D721Med (cell line): Measurements from ENCODE around the gene SLC2A6.
A peak's percentile ranks its signal among the peaks of the same experiment; 100 is the strongest.

Experiments
- DNase-seq: peaks from one replicate; pipeline ENCODE4 v3.0.0; 2011; ENCODE audit warnings: low spot score; ENCODE audit not compliant: insufficient read length
- FAIRE-seq: peaks from 2 replicates; lab custom pipeline; 2011; peaks lifted over from hg19 to GRCh38; lab: Jason Lieb, UNC
- CTCF ChIP-seq: IDR thresholded peaks from 2 replicates; pipeline ENCODE4 v1.5.1; 2012; ENCODE audit warnings: mild to moderate bottlenecking, control low read depth; ENCODE audit not compliant: insufficient read depth; ENCODE audit errors: missing control alignments

The SLC2A6 gene

DNA sequence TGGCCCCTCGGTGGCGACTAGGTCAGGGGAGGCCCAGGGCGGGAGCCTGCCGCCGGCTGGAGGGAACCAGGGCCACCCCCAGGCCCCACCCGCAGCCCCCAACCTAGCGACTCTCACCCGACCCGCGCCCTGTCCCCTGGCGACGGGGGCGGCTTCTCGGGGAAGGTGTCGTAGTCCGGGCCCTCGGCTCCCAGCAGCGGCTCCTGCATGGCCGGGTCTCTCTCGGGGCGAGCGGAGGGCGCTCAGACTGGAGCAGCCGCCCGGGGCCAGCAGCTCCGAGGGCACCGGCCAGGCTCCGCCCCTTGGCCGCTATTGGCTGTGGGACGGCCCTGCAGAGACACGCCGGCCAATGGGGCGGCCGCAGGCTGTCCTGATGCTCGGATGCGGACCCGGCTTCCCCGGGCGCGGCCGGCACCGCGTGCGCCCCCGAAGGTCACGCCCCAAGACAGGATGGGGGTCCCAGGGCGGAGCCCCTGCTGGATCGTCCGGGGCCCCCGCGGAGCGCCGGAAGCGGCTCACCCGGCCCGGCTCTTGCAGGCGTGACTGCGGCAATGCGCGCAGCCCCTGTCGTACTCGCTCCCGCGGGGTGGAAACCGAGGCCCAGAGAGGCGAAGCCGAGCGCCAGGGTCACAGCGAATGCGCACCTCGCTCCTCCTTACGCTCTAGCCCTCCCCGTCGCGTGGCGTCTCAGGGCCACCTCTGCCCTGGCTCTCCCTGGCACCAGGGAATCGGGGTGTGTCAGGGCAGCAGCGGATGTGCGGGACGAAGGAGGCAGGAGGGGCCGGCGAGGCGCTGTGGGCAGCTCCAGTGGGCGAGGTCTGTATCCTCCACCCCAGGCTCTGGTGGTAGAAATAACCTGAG lies at the start of gene SLC2A6:
SLC2A6 (minus strand) TSS at position 249 of the 861 bp plus-strand sequence; CDS start at position 209, 40 bp downstream.
- TF ChIP-seq CTCF: no peak
- DNase-seq (peak; percentile 97), FAIRE-seq (no peak)

DNA sequence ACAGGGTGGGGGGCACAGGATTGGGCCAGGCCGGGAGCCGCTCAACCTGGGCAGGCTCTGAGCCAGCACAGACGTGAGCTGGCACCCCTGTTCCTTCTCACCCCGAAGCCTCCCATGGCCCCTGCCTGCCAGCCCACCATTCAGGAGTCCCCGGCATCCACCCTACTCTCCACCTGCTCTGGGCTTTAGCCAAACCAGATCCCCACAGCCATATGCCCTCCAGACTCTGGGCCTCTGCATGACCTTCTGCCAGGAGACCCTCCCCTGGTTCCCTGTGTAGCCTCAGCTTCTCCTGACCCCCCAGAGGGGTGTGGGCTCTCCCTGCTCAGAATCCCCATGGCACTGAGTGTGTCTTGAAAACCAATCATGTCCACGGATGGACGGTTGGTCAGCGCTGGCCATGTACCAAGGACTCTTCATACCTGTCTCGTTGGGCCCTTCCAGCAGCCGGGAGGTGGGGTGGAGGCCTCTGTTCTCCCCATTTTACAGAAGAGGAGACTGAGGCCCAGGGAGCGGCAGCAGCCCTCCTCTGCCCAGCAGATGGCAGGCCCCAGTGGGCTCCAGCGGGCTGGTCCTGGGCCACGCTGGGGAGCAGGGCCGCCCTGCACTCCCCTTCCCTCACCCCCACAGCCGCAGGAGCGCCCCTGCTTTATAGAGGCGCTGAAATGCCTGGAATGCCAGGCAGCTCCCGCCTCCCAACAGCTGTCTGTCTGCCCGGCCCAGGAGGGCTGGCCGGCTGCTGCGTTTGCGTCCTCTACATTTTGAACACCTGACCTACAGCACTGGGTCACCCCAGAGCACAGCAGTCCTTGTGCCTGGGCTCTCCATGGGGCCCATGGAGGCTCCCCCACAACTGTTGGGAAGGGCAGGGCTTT lies 49.3 kb upstream of the SLC2A6 start:
- FAIRE-seq (no peak), DNase-seq (no peak)
- no peak for TF ChIP-seq CTCF

DNA sequence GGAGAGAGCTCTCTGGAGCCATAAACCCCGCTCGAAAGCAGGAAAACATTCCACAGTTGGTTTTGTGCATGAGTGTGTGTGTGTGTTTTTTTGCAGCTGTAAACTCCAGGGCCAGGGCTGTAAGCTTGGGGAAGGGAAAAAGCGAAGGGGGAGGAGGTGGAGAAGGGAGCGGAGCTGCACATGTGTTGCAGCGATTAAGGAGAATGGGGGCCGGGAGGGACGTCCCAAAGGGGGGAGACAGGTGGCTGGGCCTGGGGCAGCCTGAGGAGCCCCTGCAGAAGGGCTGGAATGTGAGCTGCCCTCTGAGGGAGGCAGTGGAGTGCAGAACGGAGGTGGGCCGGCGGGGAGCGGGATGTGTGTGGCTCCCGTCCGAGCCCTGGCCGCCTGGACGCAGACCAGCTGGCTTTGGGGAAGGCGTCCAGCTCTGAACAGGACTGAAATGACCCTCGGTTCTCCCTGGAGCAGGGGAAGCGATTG lies 48.6 kb upstream of the SLC2A6 start:
- FAIRE-seq: no peak
- no peak for DNase-seq
- no peak for TF ChIP-seq CTCF

DNA sequence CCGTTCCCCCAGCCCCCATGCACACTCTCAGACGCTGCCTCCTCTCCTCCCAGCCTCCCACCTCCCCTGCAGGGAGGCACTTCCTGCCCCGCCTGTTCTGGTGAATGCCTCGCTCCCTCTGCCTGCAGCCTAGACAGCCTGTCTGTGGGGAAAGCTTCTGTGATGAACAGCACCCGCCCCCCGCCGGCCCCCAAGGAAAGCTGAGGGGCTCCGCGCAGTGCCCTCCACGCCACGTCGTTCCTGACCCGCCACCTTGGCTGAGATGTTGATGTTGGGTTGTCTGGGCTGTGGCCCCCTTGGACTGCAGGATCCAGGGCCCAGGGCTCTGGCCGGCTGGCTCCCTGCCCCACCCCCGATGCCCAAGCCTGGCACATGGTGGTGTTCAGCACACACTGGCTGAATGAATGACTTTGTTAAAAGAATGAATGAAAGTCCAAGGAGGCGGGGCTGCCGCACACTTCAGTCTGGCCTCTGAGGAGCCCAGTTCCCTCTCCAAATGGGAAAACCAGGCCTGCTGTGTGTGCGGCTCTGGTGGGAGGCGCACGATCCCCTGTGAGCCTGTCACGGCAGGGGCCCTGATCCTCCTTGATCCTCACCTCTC lies 47.9 kb upstream of the SLC2A6 start:
- no peak for FAIRE-seq
- no peak for TF ChIP-seq CTCF

GRCh38 chr9:133525677-133526076 lies 46.8 kb upstream of the SLC2A6 start:
- DNase-seq (no peak), FAIRE-seq (no peak)
- no peak for TF ChIP-seq CTCF

More for the DNA sequence above, 47.9 kb upstream of the SLC2A6 start:
- no peak for DNase-seq

DNA sequence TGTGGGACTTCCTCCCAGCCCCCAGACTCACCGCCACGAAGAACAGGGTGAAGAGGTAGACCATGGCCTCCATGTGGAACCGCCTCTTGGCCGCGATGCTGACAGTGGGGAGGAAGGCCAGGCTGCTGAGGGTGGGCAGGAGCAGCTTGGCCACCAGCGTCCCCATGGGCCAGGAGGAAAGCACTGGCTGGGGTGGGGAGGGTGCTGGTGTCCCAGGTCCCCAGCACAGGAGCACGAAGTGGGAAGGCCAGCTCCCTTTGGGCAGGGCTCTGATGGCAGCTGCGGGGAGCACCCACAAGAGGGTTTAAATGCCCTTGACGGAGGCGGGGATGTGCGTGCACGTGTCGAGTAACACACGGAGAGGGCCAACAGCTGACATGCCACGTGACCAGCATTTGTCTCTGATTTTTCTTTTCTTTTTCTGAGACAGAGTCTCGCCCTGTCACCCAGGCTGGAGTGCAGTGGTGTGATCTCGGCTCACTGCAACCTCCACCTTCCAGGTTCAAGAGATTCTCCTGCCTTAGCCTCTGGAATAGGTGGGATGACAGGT lies 45.9 kb upstream of the SLC2A6 start, which contains the start of gene MYMK:
MYMK (minus strand) TSS at position 281 of the 550 bp plus-strand sequence; CDS start at position 166, 115 bp downstream.
- no peak for DNase-seq
- no peak for FAIRE-seq
- TF ChIP-seq CTCF: no peak
